Thyroid gland (tissue), 4 donors: ENCODE data around the gene POLR1A. TPM values are rescaled to one million over a fixed set of nuclear protein-coding genes. Genes with fewer than 3 reads are reported as not detected.

Source experiments
- DNase-seq, 2 donors: peaks; one replicate each; pipeline ENCODE4 v3.0.0-alpha.2; 2019
- H3K27ac ChIP-seq, 3 donors: fragments of 200-600 bp; sonication (generic); 1 replicate in 2 of 3; 2 replicates in 1 of 3; pipeline ENCODE4 v1.5.1; 2016 to 2019; ENCODE audit warnings: mild to moderate bottlenecking in 1 of 3, moderate library complexity in 1 of 3
- H3K27me3 ChIP-seq: fragments of 200-600 bp; sonication (generic); one replicate; pipeline ENCODE4 v1.5.1; 2019
- H3K36me3 ChIP-seq, 2 donors: fragments of 200-600 bp; sonication (generic); one replicate each; pipeline ENCODE4 v1.5.1; 2016 to 2019
- H3K4me1 ChIP-seq, 2 donors: fragments of 200-600 bp; sonication (generic); one replicate each; pipeline ENCODE4 v1.5.1; 2017 to 2019
- H3K4me3 ChIP-seq, 3 donors: fragments of 200-600 bp; sonication (generic); replicated peaks in 1 of 3; 1 replicate in 2 of 3; 2 replicates in 1 of 3; pipeline ENCODE4 v1.5.1; 2016; ENCODE audit warnings: mild to moderate bottlenecking in 1 of 3
- H3K9me3 ChIP-seq: fragments of 200-600 bp; sonication (generic); one replicate; pipeline ENCODE4 v1.5.1; 2017
- CTCF ChIP-seq, 6 experiments: fragments of 200-600 bp in 3 of 6; fragments of 450-650 bp in 3 of 6; sonication (generic) in 3 of 6; IDR thresholded peaks; one replicate each; pipeline ENCODE4 v1.5.1; 2016 to 2019; ENCODE audit warnings: antibody characterized with exemption in 6 of 6, mild to moderate bottlenecking in 2 of 6, inconsistent platforms in 1 of 6, moderate library complexity in 1 of 6
- POLR2A ChIP-seq, 2 donors: fragments of 450-650 bp; IDR thresholded peaks; one replicate each; pipeline ENCODE4 v1.6.1; 2017; ENCODE audit warnings: antibody characterized with exemption in 2 of 2, mild to moderate bottlenecking in 2 of 2, moderate library complexity in 1 of 2
- WGBS, 2 donors: methylation state at CpG; one replicate each; pipeline ENCODE4 v1.1.5; 2017; 5-methylcytosine and 5-hydroxymethylcytosine counted together
- intact Hi-C: fragments of 100-400 bp; cut with DNase I; formaldehyde crosslinking; loops from one replicate; pipeline ENCODE4 v1.15.1; 2023
- total RNA-seq, 4 donors: library from RNA; depleted of rRNA; stranded (reverse); fragments of >200 nt; gene quantifications; one replicate each; pipeline ENCODE4 v1.2.3, GENCODE V29; 2016

POLR1A gene
- total RNA-seq, 4 donors from 2014 or later, result 13.5 to 32.6 (median 24.1) TPM

DNA sequence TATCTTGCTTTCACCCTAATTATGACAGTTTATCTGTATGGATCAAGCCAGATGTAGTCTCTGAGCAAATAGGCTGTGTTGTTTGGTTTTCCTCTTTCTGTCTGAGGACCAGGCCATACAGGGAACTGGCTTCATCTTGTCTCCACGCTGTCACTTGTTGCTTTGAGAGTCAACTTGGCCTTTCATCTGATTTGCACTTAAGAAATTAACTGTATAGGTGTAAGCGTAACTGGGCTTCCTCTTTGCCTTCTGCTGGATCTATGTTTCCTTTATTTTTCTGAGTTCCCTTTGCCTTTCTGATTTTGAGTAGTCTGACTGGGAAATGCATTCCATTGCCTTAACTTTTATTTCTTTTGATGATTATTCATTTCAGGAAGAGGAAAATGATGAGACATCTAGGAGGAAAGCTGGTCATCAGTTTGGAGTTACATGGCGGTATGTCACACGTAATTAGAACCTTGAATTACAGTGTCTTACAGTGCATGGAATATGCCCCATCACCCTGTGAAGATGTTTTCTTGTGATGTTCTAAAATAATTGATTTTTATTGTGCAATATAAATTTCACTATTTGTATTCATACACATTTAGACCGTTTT lies 17.7 kb upstream of the POLR1A start:
- WGBS, 2 donors, result 94 to 97% methylated on average over 5 of the region's 5 CpGs
- Histone ChIP-seq H3K27me3 (no peaks in the 10 kb centered on the region), H3K36me3 (peaks cover 81 to 97% of the 10 kb centered on the region in 2 donors), H3K4me1 (no peaks in the 10 kb centered on the region), H3K9me3 (no peaks in the 10 kb centered on the region), H3K27ac (no peak overlapping the region), H3K4me3 (no peak overlapping the region)
- intact Hi-C loops, result no loop called here
- DNase-seq, result no peak
- TF ChIP-seq POLR2A (IDR thresholded peaks at IDR 0.05) (no peak), CTCF (IDR thresholded peaks at IDR 0.05) (no peak)

GRCh38 chr2:86118130-86118529 lies 12.4 kb upstream of the POLR1A start:
- DNase-seq, result no peak
- no peaks in the 10 kb centered on the region for H3K27me3 ChIP-seq
- no peaks in the 10 kb centered on the region for H3K9me3 ChIP-seq
- H3K27ac ChIP-seq, result no peak overlapping the region
- TF ChIP-seq CTCF (IDR thresholded peaks at IDR 0.05), result no peak
- TF ChIP-seq POLR2A (IDR thresholded peaks at IDR 0.05), result no peak
- H3K4me1 ChIP-seq, result no peaks in the 10 kb centered on the region
- H3K4me3 ChIP-seq, result no peak overlapping the region
- H3K36me3 ChIP-seq, result peaks cover 61 to 75% of the 10 kb centered on the region in 2 donors
- intact Hi-C loops, result no loop called here
- 94 to 96% methylated on average over 2 of the region's 2 CpGs for WGBS, 2 donors

DNA sequence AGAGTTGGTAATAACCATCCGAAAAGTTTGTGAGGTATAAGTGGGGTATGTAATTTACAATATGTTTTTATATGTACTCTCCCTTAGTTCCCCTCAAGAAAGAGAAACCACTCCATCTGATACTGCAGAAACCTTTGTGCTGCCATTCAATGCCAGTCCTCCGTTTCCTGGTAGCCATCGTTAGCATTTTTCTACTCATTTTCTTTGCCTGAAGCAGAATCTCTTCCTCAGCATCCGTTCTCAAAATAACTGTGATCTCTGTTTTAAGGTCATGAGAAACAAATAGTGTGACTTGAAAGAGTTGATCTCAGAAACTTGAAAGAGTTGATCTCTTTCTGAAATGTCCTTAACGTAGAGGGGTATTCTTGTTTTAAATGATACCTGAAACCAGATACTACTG lies 1.3 kb upstream of the POLR1A start:
- Histone ChIP-seq H3K9me3 (no peaks in the 10 kb centered on the region), H3K27ac (no peak overlapping the region), H3K27me3 (no peaks in the 10 kb centered on the region), H3K36me3 (peaks cover 8 to 19% of the 10 kb centered on the region in 2 donors), H3K4me3 (peak overlapping the region; percentile 60 to 91 (median 85)), H3K4me1 (peaks cover 16 to 26% of the 10 kb centered on the region in 2 donors)
- DNase-seq, result no peak
- no peak for TF ChIP-seq POLR2A (IDR thresholded peaks at IDR 0.05)
- TF ChIP-seq CTCF (IDR thresholded peaks at IDR 0.05), result no peak
- WGBS, 2 donors, result 21 to 23% methylated on average over 5 of the region's 5 CpGs
- intact Hi-C loops, result no loop called here

GRCh38 chr2:86105969-86106945 lies 571 bp upstream of the POLR1A start, which contains the start of gene PTCD3:
Gene PTCD3 (plus strand): TSS chr2:86106235. CDS start chr2:86106248, 13 bp downstream.
- peak; percentile 96 for DNase-seq
- Histone ChIP-seq H3K36me3 (peaks cover 0 to 12% of the 10 kb centered on the region in 2 donors), H3K27ac (peak within 1 kb of the TSS; percentile 6 to 90 (median 77)), H3K27me3 (no peaks in the 10 kb centered on the region), H3K9me3 (no peaks in the 10 kb centered on the region), H3K4me1 (peaks cover 16 to 26% of the 10 kb centered on the region in 2 donors), H3K4me3 (peak within 1 kb of the TSS; percentile 60 to 91 (median 85))
- TF ChIP-seq CTCF (IDR thresholded peaks at IDR 0.05) (no peak), POLR2A (IDR thresholded peaks at IDR 0.05) (peak in 1 of 2 donors; percentile 75)
- WGBS, 2 donors, result 1% methylated on average over 41 to 42 of the region's 44 CpGs
- intact Hi-C loops, result no loop called here
